ENCODE measurements around the gene LCE3A. TPM values are rescaled to one million over a fixed set of nuclear protein-coding genes. Genes with fewer than 3 reads are reported as not detected.
A peak's percentile ranks its signal among the peaks of the same experiment; 100 is the strongest.

The LCE3A gene
- total RNA-seq, 1 experiment from 2014 or later, result not detected

DNA sequence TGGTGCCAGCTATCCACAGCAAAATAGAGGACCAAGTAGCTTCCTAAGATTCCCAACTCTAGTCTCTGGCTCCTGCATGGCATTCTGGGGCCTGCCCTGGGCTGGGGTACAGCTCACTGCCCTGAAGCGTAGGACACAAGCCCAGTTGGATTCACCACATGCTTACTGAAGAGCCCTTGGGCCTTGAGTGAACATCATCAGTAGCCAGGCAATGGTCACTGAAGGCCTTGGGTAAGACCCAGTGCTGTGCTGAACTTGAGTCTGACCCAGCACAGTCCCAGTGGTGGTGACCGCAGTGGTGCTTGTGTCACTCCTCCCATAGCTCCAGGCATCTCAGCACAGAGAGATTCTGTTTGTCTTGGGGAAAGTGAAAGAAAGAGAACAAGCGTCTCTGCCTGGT lies 7.7 kb upstream of the LCE3A start:
- no peaks in the 10 kb centered on the region for H3K9me2 ChIP-seq (replicated peaks; ENCODE audit: low read length)
- H3K9ac ChIP-seq (ENCODE audit: low read length), result no peak overlapping the region
- ATAC-seq (no peak), DNase-seq (peak; percentile 0)
- ChIA-PET POLR2A (ENCODE audit: unreplicated experiment) (no interaction called here), CTCF (no interaction called here)
- TF ChIP-seq CTCF (conservative IDR thresholded peaks at IDR 0.05; ENCODE audit: low read depth, low read length), result no peak
- no peak for TF ChIP-seq EZH2phosphoT487 (IDR thresholded peaks at IDR 0.05; ENCODE audit: borderline replicate concordance, low read length)
- no peak for TF ChIP-seq EZH2 (IDR thresholded peaks at IDR 0.05; ENCODE audit: low read length, unreplicated experiment)
- H3K9me3 ChIP-seq (ENCODE audit: low read length), result no peaks in the 10 kb centered on the region
- intact Hi-C loops (cut with micrococcal nuclease), result no loop called here
- H3K79me2 ChIP-seq (ENCODE audit: low read length), result no peaks in the 10 kb centered on the region
- no peaks in the 10 kb centered on the region for H3K27me3 ChIP-seq (ENCODE audit: low read length)
- H4K20me1 ChIP-seq (ENCODE audit: low read length), result no peaks in the 10 kb centered on the region
- no peak overlapping the region for H2AFZ ChIP-seq (ENCODE audit: low read length)
- no peaks in the 10 kb centered on the region for H3K4me1 ChIP-seq (ENCODE audit: insufficient read depth, low read length)
- no peaks in the 10 kb centered on the region for H3K36me3 ChIP-seq (ENCODE audit: low read depth, low read length)
- H3K4me2 ChIP-seq (ENCODE audit: low read length), result no peak overlapping the region
- H3F3A ChIP-seq (ENCODE audit: low read length, unreplicated experiment), result no peaks in the 10 kb centered on the region
- H3K27ac ChIP-seq (ENCODE audit: low read length), result no peak overlapping the region
- H3K4me3 ChIP-seq (ENCODE audit: low read length), result no peak overlapping the region
- no TSS peak for BruUV-seq (replicated peaks)

GRCh38 chr1:152626744-152627143 lies 3.8 kb upstream of the LCE3A start:
- ChIA-PET POLR2A (ENCODE audit: unreplicated experiment) (no interaction called here), CTCF (no interaction called here)
- Histone ChIP-seq H3K36me3 (ENCODE audit: low read depth, low read length) (no peaks in the 10 kb centered on the region), H3K9ac (ENCODE audit: low read length) (no peak overlapping the region), H3K4me3 (ENCODE audit: low read length) (no peak overlapping the region), H4K20me1 (ENCODE audit: low read length) (no peaks in the 10 kb centered on the region), H3F3A (ENCODE audit: low read length, unreplicated experiment) (no peaks in the 10 kb centered on the region), H3K27me3 (ENCODE audit: low read length) (no peaks in the 10 kb centered on the region; the same call in 1 of the 2 replicates), H3K27ac (ENCODE audit: low read length) (no peak overlapping the region), H3K4me1 (ENCODE audit: insufficient read depth, low read length) (no peaks in the 10 kb centered on the region), H3K4me2 (ENCODE audit: low read length) (no peak overlapping the region), H3K9me2 (replicated peaks; ENCODE audit: low read length) (no peaks in the 10 kb centered on the region), H3K79me2 (ENCODE audit: low read length) (no peaks in the 10 kb centered on the region), H2AFZ (ENCODE audit: low read length) (no peak overlapping the region), H3K9me3 (ENCODE audit: low read length) (no peaks in the 10 kb centered on the region)
- ATAC-seq (no peak), DNase-seq (peak; percentile 1)
- BruUV-seq (replicated peaks), result no TSS peak
- intact Hi-C loops (cut with micrococcal nuclease), result no loop called here
- no peak for TF ChIP-seq EZH2phosphoT487 (IDR thresholded peaks at IDR 0.05; ENCODE audit: borderline replicate concordance, low read length)
- TF ChIP-seq CTCF (conservative IDR thresholded peaks at IDR 0.05; ENCODE audit: low read depth, low read length), result no peak
- TF ChIP-seq EZH2 (IDR thresholded peaks at IDR 0.05; ENCODE audit: low read length, unreplicated experiment), result no peak

GRCh38 chr1:152623203-152623844 lies 421 bp upstream of the LCE3A start:
- Histone ChIP-seq H3K9me2 (replicated peaks; ENCODE audit: low read length) (no peaks in the 10 kb centered on the region), H3K27me3 (ENCODE audit: low read length) (no peaks in the 10 kb centered on the region; the same call in 1 of the 2 replicates), H3K4me1 (ENCODE audit: insufficient read depth, low read length) (no peaks in the 10 kb centered on the region), H4K20me1 (ENCODE audit: low read length) (no peaks in the 10 kb centered on the region), H3K4me3 (ENCODE audit: low read length) (no peak overlapping the region), H3K36me3 (ENCODE audit: low read depth, low read length) (no peaks in the 10 kb centered on the region), H2AFZ (ENCODE audit: low read length) (no peak overlapping the region), H3K79me2 (ENCODE audit: low read length) (no peaks in the 10 kb centered on the region), H3F3A (ENCODE audit: low read length, unreplicated experiment) (no peaks in the 10 kb centered on the region), H3K9ac (ENCODE audit: low read length) (no peak overlapping the region), H3K4me2 (ENCODE audit: low read length) (no peak overlapping the region), H3K27ac (ENCODE audit: low read length) (no peak overlapping the region), H3K9me3 (ENCODE audit: low read length) (peaks cover 7% of the 10 kb centered on the region)
- TF ChIP-seq EZH2phosphoT487 (IDR thresholded peaks at IDR 0.05; ENCODE audit: borderline replicate concordance, low read length), result no peak
- TF ChIP-seq CTCF (conservative IDR thresholded peaks at IDR 0.05; ENCODE audit: low read depth, low read length), result peak; percentile 40
- no peak for ATAC-seq
- ChIA-PET POLR2A (ENCODE audit: unreplicated experiment) (no interaction called here), CTCF (no interaction called here)
- BruUV-seq (replicated peaks), result no TSS peak
- peak; percentile 1 for DNase-seq
- intact Hi-C loops (cut with micrococcal nuclease), result no loop called here

Data from PC-3 (cell line).